Measurements from ENCODE around the gene ELF5. TPM values are rescaled to one million over a fixed set of nuclear protein-coding genes. Genes with fewer than 3 reads are reported as not detected.

Gene ELF5
- total and polyA plus RNA-seq, 2 of the 13 experiments (the other 11 are each of a cell fraction or from before 2014, with no cell fraction given) = 0.51 to 2.6 TPM

- 0 out of 2 replicates have a peak, but pooled peaks have one; percentile 30 for TF ChIP-seq PPARG (CRISPR knock-in tag; conservative IDR thresholded peaks at IDR 0.05)
- TF ChIP-seq ZFP90 (CRISPR knock-in tag; IDR thresholded peaks at IDR 0.05; ENCODE audit: borderline replicate concordance) = no peak
- TF ChIP-seq, protein P1, sequence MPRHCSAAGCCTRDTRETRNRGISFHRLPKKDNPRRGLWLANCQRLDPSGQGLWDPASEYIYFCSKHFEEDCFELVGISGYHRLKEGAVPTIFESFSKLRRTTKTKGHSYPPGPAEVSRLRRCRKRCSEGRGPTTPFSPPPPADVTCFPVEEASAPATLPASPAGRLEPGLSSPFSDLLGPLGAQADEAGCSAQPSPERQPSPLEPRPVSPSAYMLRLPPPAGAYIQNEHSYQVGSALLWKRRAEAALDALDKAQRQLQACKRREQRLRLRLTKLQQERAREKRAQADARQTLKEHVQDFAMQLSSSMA (CRISPR knock-in tag; IDR thresholded peaks at IDR 0.05) = no peak
- TF ChIP-seq ZNF264 (CRISPR knock-in tag; IDR thresholded peaks at IDR 0.05) = no peak; the same call in 1 of the 2 replicates
- no peak for TF ChIP-seq ZNF776 (CRISPR knock-in tag; IDR thresholded peaks at IDR 0.05)
- no peak for TF ChIP-seq SRY (CRISPR knock-in tag; IDR thresholded peaks at IDR 0.05)
- peak; percentile 80 for TF ChIP-seq SP5 (CRISPR knock-in tag; IDR thresholded peaks at IDR 0.05; ENCODE audit: borderline replicate concordance, low read depth)
- peak; percentile 40; the same call in 1 of the 2 replicates for TF ChIP-seq ZNF605 (CRISPR knock-in tag; IDR thresholded peaks at IDR 0.05)
- no peak for TF ChIP-seq RARG (CRISPR knock-in tag; IDR thresholded peaks at IDR 0.05; ENCODE audit: low read depth)
- peak; percentile 56; the same call in 1 of the 2 replicates for TF ChIP-seq ZNF670 (CRISPR knock-in tag; IDR thresholded peaks at IDR 0.05; ENCODE audit: borderline replicate concordance)
- no peak for TF ChIP-seq KMT2A (CRISPR knock-in tag; IDR thresholded peaks at IDR 0.05)
- TF ChIP-seq ZNF7 (CRISPR knock-in tag; IDR thresholded peaks at IDR 0.05) = no peak
- no peak for TF ChIP-seq RFXANK (CRISPR knock-in tag; IDR thresholded peaks at IDR 0.05)
- TF ChIP-seq ZNF343 (CRISPR knock-in tag; IDR thresholded peaks at IDR 0.05) = no peak
- no peak for TF ChIP-seq MLLT10 (CRISPR knock-in tag; IDR thresholded peaks at IDR 0.05)
- TF ChIP-seq DMTF1 (CRISPR knock-in tag; IDR thresholded peaks at IDR 0.05) = no peak
- TF ChIP-seq FOXK2 (IDR thresholded peaks at IDR 0.05) = no peak
- TF ChIP-seq MAF1 (CRISPR knock-in tag; IDR thresholded peaks at IDR 0.05; ENCODE audit: borderline replicate concordance) = no peak
- TF ChIP-seq ZNF331 (CRISPR knock-in tag; IDR thresholded peaks at IDR 0.05) = peak; percentile 90
- peak; percentile 36 for TF ChIP-seq XRCC5 (optimal IDR thresholded peaks at IDR 0.05; ENCODE audit: low read length)
- no peak for TF ChIP-seq ZNF510 (CRISPR knock-in tag; IDR thresholded peaks at IDR 0.05; ENCODE audit: low read depth)
- peak; percentile 46 for TF ChIP-seq ZEB1 (IDR thresholded peaks at IDR 0.05; ENCODE audit: insufficient replicate concordance, low read depth)
- peak; percentile 65 for TF ChIP-seq MED1 (CRISPR knock-in tag; IDR thresholded peaks at IDR 0.05)
- no peak for TF ChIP-seq FOXA1 (IDR thresholded peaks at IDR 0.05)
- TF ChIP-seq FOXA1 (CRISPR knock-in tag; IDR thresholded peaks at IDR 0.05) = peak; percentile 12; the same call in 1 of the 2 replicates
- no peak for TF ChIP-seq ZBTB14 (CRISPR knock-in tag; IDR thresholded peaks at IDR 0.05)
- no peak for TF ChIP-seq CREB1 (IDR thresholded peaks at IDR 0.05)
- peak; percentile 38; the same call in 1 of the 2 replicates for TF ChIP-seq CREB1 (CRISPR knock-in tag; IDR thresholded peaks at IDR 0.05)
- peak; percentile 73 for TF ChIP-seq NR2F6 (IDR thresholded peaks at IDR 0.05)
- TF ChIP-seq NR2F6 (CRISPR knock-in tag; IDR thresholded peaks at IDR 0.05) = peak; percentile 61
- TF ChIP-seq HOXA3 (CRISPR knock-in tag; IDR thresholded peaks at IDR 0.05) = peak; percentile 39; the same call in 1 of the 2 replicates
- TF ChIP-seq SCMH1 (CRISPR knock-in tag; IDR thresholded peaks at IDR 0.05; ENCODE audit: borderline replicate concordance) = no peak
- TF ChIP-seq TOPORS (CRISPR knock-in tag; IDR thresholded peaks at IDR 0.05) = 0 out of 2 replicates have a peak, but pooled peaks have one; percentile 33
- TF ChIP-seq HIVEP1 (CRISPR knock-in tag; IDR thresholded peaks at IDR 0.05) = no peak
These were observed 12.1 kb downstream of the ELF5 start (continued) for GRCh38 chr11:34501500-34501899.

Measured in HepG2 (cell line).